Neural progenitor cell (in vitro differentiated cells): ENCODE data around the gene DLGAP4. TPM values are rescaled to one million over a fixed set of nuclear protein-coding genes. Genes with fewer than 3 reads are reported as not detected.

Experiments used
- DNase-seq: peaks from one replicate; pipeline ENCODE4 v3.0.0-alpha.2; 2016; ENCODE audit warnings: low spot score
- H2AFZ ChIP-seq: fragments of 200-600 bp; sonication (generic); replicated peaks from 2 replicates; pipeline ENCODE4 v1.6.1; 2016; ENCODE audit warnings: antibody characterized with exemption
- H3F3A ChIP-seq: fragments of 200-600 bp; sonication (generic); 2 replicates; pipeline ENCODE4 v1.6.1; 2016; ENCODE audit warnings: antibody characterized with exemption, low read depth
- H3K27ac ChIP-seq: fragments of 200-600 bp; sonication (generic); 2 replicates; pipeline ENCODE4 v1.5.1; 2016; ENCODE audit warnings: mild to moderate bottlenecking
- H3K27me3 ChIP-seq: fragments of 200-600 bp; sonication (generic); 2 replicates; pipeline ENCODE4 v1.6.1; 2016; ENCODE audit warnings: mild to moderate bottlenecking, moderate library complexity
- H3K36me3 ChIP-seq: fragments of 200-600 bp; sonication (generic); 2 replicates; pipeline ENCODE4 v1.5.1; 2016
- H3K4me1 ChIP-seq: fragments of 200-600 bp; sonication (generic); 2 replicates; pipeline ENCODE4 v1.6.1; 2016; ENCODE audit warnings: mixed run types
- H3K4me2 ChIP-seq: fragments of 200-600 bp; sonication (generic); 2 replicates; pipeline ENCODE4 v1.6.1; 2016
- H3K4me3 ChIP-seq: fragments of 200-600 bp; sonication (generic); 2 replicates; pipeline ENCODE4 v1.5.1; 2016
- H3K79me2 ChIP-seq: fragments of 200-600 bp; sonication (generic); 2 replicates; pipeline ENCODE4 v1.6.1; 2016; ENCODE audit warnings: low read depth
- H3K9ac ChIP-seq: fragments of 200-600 bp; sonication (generic); 2 replicates; pipeline ENCODE4 v1.6.1; 2016
- H3K9me3 ChIP-seq: fragments of 200-600 bp; sonication (generic); 2 replicates; pipeline ENCODE4 v1.5.1; 2016; ENCODE audit warnings: low read depth
- H4K20me1 ChIP-seq: fragments of 200-600 bp; sonication (generic); 2 replicates; pipeline ENCODE4 v1.6.1; 2016; ENCODE audit warnings: low read depth
- H3K27ac Mint-ChIP-seq: 3 replicates; pipeline ENCODE4 v1.8.0; 2021; ENCODE audit warnings: mixed read lengths
- H3K27me3 Mint-ChIP-seq: 2 replicates; pipeline ENCODE4 v1.8.0; 2022; ENCODE audit warnings: low read depth, mild to moderate bottlenecking, inconsistent platforms, moderate library complexity, mixed read lengths; ENCODE audit not compliant: insufficient read depth
- H3K36me3 Mint-ChIP-seq: 3 replicates; pipeline ENCODE4 v1.8.0; 2021; ENCODE audit warnings: mixed read lengths
- H3K4me1 Mint-ChIP-seq: 3 replicates; pipeline ENCODE4 v1.8.0; 2021; ENCODE audit warnings: mixed read lengths
- H3K4me3 Mint-ChIP-seq: 3 replicates; pipeline ENCODE4 v1.8.0; 2021; ENCODE audit warnings: mild to moderate bottlenecking, moderate library complexity, mixed read lengths
- H3K9me3 Mint-ChIP-seq: 3 replicates; pipeline ENCODE4 v1.8.0; 2020; ENCODE audit warnings: mixed read lengths
- EZH2 ChIP-seq: fragments of 200-600 bp; sonication (generic); IDR thresholded peaks from 2 replicates; pipeline ENCODE4 v1.6.1; 2017; ENCODE audit warnings: antibody characterized with exemption, mild to moderate bottlenecking, moderate library complexity
- EZH2phosphoT487 ChIP-seq: fragments of 200-600 bp; sonication (generic); IDR thresholded peaks from 2 replicates; pipeline ENCODE4 v1.6.1; 2017; ENCODE audit warnings: antibody characterized with exemption
- total RNA-seq: library from RNA; depleted of rRNA; stranded (reverse); fragments of >200 nt; gene quantifications from 2 replicates; pipeline ENCODE4 v1.2.3, GENCODE V29; 2015; ENCODE audit warnings: low replicate concordance
- TF ChIP-seq, protein P1 (sequence below): fragments of 200-600 bp; sonication (generic); IDR thresholded peaks from 2 replicates; pipeline ENCODE4 v1.5.1; 2017; ENCODE audit warnings: antibody characterized with exemption, mild to moderate bottlenecking

Gene DLGAP4
- total RNA-seq, 1 donor from 2014 or later, result 21.7 TPM

DNA sequence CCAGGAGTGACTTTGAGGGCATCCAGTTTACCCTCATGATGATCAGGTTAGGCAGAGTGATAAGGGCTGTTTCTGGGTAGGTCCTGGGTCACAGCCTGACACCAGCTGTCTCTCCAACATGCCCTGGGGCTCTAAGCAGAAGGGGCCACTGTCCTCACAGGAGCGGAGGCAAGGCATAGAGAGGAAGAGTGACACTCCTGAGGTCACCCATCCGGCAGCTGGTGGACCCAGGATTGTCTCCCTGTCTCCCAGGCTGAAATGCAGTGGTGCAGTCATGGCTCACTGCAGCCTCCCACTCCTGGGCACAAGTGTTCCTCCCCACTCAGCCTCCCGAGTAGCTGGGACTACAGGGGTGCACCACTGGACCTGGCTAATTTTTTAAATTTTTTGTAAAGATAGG lies 12.0 kb downstream of the DLGAP4 start:
- Histone ChIP-seq H3K4me3 (no peak overlapping the region), H2AFZ (no peak overlapping the region), H3K4me2 (no peak overlapping the region), H3K27ac (no peak overlapping the region), H3K79me2 (no peaks in the 10 kb centered on the region), H3K27me3 (no peaks in the 10 kb centered on the region), H3K36me3 (no peaks in the 10 kb centered on the region), H3K9ac (no peak overlapping the region), H3F3A (no peaks in the 10 kb centered on the region), H4K20me1 (no peaks in the 10 kb centered on the region), H3K9me3 (no peaks in the 10 kb centered on the region), H3K4me1 (no peaks in the 10 kb centered on the region)
- Mint-ChIP-seq H3K36me3 (no peaks in the 10 kb centered on the region), H3K27ac (no peak overlapping the region), H3K4me1 (no peaks in the 10 kb centered on the region), H3K9me3 (no peaks in the 10 kb centered on the region), H3K27me3 (peaks cover 5% of the 10 kb centered on the region), H3K4me3 (no peak overlapping the region)
- DNase-seq, result no peak
- TF ChIP-seq EZH2, result no peak
- TF ChIP-seq, protein P1, sequence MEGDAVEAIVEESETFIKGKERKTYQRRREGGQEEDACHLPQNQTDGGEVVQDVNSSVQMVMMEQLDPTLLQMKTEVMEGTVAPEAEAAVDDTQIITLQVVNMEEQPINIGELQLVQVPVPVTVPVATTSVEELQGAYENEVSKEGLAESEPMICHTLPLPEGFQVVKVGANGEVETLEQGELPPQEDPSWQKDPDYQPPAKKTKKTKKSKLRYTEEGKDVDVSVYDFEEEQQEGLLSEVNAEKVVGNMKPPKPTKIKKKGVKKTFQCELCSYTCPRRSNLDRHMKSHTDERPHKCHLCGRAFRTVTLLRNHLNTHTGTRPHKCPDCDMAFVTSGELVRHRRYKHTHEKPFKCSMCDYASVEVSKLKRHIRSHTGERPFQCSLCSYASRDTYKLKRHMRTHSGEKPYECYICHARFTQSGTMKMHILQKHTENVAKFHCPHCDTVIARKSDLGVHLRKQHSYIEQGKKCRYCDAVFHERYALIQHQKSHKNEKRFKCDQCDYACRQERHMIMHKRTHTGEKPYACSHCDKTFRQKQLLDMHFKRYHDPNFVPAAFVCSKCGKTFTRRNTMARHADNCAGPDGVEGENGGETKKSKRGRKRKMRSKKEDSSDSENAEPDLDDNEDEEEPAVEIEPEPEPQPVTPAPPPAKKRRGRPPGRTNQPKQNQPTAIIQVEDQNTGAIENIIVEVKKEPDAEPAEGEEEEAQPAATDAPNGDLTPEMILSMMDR, result no peak
- TF ChIP-seq EZH2phosphoT487, result no peak

DNA sequence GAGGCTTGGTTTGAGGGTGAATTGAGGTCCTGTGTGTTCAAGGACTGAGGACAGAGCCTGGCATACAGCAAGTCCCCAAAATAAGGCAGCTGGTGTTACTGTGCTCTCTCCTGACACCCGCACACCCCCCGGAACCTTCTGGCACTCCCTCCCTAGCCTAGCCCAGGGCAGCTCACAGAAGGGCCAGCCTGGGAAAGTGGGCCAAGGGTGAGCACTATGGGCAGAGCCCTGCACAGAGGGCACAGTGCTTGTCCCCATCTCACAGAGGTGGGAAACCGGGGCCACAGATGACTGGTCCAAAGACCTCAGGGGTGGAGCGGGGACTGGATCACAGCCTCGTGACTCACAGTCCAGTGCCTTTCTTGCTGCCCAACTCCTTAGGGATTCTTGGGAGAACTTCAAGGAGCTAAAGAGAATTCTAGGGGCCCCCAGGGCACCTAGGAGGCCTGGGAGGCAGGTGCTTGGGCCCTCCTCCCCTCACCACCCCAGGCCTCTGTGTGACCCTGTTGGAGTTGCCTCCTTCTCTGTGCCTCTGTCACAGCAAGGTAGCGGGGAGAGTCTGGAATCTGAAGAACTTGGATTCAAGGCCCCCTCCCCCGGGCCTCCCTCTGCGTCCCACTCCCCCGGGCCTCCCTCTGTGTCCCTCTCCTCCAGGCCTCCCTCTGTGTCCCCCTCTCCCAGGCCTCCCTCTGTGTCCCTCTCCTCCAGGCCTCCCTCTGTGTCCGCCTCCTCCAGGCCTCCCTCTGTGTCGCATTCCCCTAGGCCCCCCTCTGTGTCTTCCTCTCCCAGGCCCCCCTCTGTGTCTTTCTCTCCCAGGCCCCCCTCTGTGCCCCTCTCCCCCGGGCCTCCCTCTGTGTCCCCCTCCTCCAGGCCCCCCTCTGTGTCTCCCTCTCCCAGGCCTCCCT lies 13.5 kb downstream of the DLGAP4 start:
- Histone ChIP-seq H3K9me3 (no peaks in the 10 kb centered on the region), H3K4me2 (no peak overlapping the region), H3K4me3 (no peak overlapping the region), H2AFZ (no peak overlapping the region), H4K20me1 (no peaks in the 10 kb centered on the region), H3F3A (no peaks in the 10 kb centered on the region), H3K36me3 (no peaks in the 10 kb centered on the region), H3K9ac (no peak overlapping the region), H3K27me3 (no peaks in the 10 kb centered on the region), H3K4me1 (no peaks in the 10 kb centered on the region), H3K79me2 (no peaks in the 10 kb centered on the region), H3K27ac (no peak overlapping the region)
- H3K9me3 Mint-ChIP-seq, result peaks cover 3% of the 10 kb centered on the region
- DNase-seq, result no peak
- TF ChIP-seq EZH2, result no peak
- H3K4me1 Mint-ChIP-seq, result no peaks in the 10 kb centered on the region
- no peaks in the 10 kb centered on the region for H3K36me3 Mint-ChIP-seq
- H3K4me3 Mint-ChIP-seq, result no peak overlapping the region
- peaks cover 3% of the 10 kb centered on the region for H3K27me3 Mint-ChIP-seq
- no peak overlapping the region for H3K27ac Mint-ChIP-seq

DNA sequence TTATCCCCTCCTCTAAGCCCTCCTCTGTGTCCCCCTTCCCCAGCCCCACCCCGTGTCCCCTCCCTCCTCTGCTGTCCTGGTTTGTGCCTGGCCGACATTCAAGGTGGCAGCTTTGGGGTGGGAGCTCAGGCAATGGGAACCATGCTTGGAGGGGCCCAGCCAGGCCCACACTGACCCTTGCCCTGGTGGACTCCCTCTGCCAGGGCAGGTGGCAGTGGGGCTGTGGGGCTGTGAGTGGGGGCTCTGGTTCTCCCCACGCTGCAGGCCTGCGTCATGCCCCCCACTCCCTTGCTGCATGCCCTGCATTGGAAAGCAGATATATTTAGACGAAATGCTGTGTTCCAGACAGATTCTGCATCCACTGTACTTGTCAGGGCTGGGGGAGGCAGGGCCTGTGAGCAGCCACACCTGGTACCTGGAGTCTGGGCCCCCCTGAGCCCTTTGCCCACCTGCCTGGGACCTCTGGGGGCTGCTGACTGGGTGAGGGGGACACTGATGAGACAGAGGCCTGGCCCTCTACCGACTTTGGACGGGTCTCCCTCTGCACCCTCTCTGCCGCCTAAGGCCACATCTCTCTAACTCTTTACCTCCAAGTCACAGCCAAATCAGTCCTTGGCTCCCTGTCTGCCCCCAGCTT lies 14.2 kb downstream of the DLGAP4 start:
- no peak for DNase-seq
- H3K27me3 ChIP-seq, result no peaks in the 10 kb centered on the region
- H3K36me3 Mint-ChIP-seq, result no peaks in the 10 kb centered on the region
- no peak overlapping the region for H3K4me3 Mint-ChIP-seq
- TF ChIP-seq, protein P1, result no peak
- TF ChIP-seq EZH2phosphoT487, result no peak
- no peak for TF ChIP-seq EZH2
- no peak overlapping the region for H2AFZ ChIP-seq
- no peaks in the 10 kb centered on the region for H3K9me3 ChIP-seq
- H3K4me2 ChIP-seq, result no peak overlapping the region
- H3K9ac ChIP-seq, result no peak overlapping the region
- H3K4me1 Mint-ChIP-seq, result no peaks in the 10 kb centered on the region
- no peaks in the 10 kb centered on the region for H3F3A ChIP-seq
- peaks cover 3% of the 10 kb centered on the region for H3K27me3 Mint-ChIP-seq
- H3K4me1 ChIP-seq, result no peaks in the 10 kb centered on the region
- H3K27ac Mint-ChIP-seq, result no peak overlapping the region
- H3K9me3 Mint-ChIP-seq, result peaks cover 9% of the 10 kb centered on the region
- H3K79me2 ChIP-seq, result no peaks in the 10 kb centered on the region
- no peaks in the 10 kb centered on the region for H3K36me3 ChIP-seq
- H3K4me3 ChIP-seq, result no peak overlapping the region
- no peaks in the 10 kb centered on the region for H4K20me1 ChIP-seq
- H3K27ac ChIP-seq, result no peak overlapping the region
